AG04450 (cell line): ENCODE measurements around the gene BTNL3. TPM values are rescaled to one million over a fixed set of nuclear protein-coding genes. Genes with fewer than 3 reads are reported as not detected.

Experiments used
- CTCF ChIA-PET: fragments of 300-600, 350-600 bp; formaldehyde crosslinking; extraction: SDS; loops from one replicate; lab custom pipeline; 2022; ENCODE audit warnings: antibody characterized with exemption, inconsistent platforms; lab: Charles Lee
- POLR2A ChIA-PET: fragments of 350-600 bp; formaldehyde crosslinking; extraction: SDS; loops from one replicate; lab custom pipeline; 2021; ENCODE audit warnings: antibody characterized with exemption, inconsistent platforms; lab: Yijun Ruan, JAX
- DNase-seq: peaks from one replicate; pipeline ENCODE4 v3.0.0-alpha.2; 2011; ENCODE audit warnings: low read depth, low spot score
- H3K27ac ChIP-seq: one replicate; pipeline ENCODE4 v1.5.1; 2012; ENCODE audit warnings: low read depth, low read length, control low read depth
- H3K27me3 ChIP-seq: one replicate; pipeline ENCODE4 v1.6.0; 2012; ENCODE audit warnings: low read length; ENCODE audit not compliant: control insufficient read depth, insufficient read depth
- H3K4me3 ChIP-seq: 2 replicates; pipeline ENCODE4 v1.5.1; 2011; ENCODE audit warnings: mild to moderate bottlenecking, low read depth, low read length, control low read depth
- H3K9me3 ChIP-seq: 2 replicates; pipeline ENCODE4 v1.5.1; 2012; ENCODE audit warnings: low read length; ENCODE audit not compliant: control insufficient read depth, insufficient read depth
- CTCF ChIP-seq: IDR thresholded peaks from 2 replicates; pipeline ENCODE4 v1.5.1; 2011; ENCODE audit warnings: low read depth, low read length, control low read depth, inconsistent platforms
- polyA minus RNA-seq: library from RNA; depleted of rRNA, polyadenylated mRNA; stranded (reverse); fragments of >200 nt; gene quantifications from 2 replicates; pipeline ENCODE4 v1.2.3, GENCODE V29; 2011; rRNA and poly(A)+ RNA removed
- polyA plus RNA-seq: library from polyadenylated mRNA; depleted of rRNA; stranded (reverse); fragments of >200 nt; gene quantifications from 2 replicates; pipeline ENCODE4 v1.2.3, GENCODE V29; 2011; rRNA removed

Gene BTNL3
- polyA plus RNA-seq = not detected in 2 replicates
- not detected in 2 replicates for polyA minus RNA-seq

GRCh38 chr5:180988592-180988991, at the start of gene BTNL3:
BTNL3 (plus strand) TSS chr5:180988846; CDS start chr5:180989029, 183 bp downstream.
- Histone ChIP-seq H3K27me3 (no peaks in the 10 kb centered on the region), H3K4me3 (no peak within 1 kb of the TSS), H3K9me3 (peaks cover 5% of the 10 kb centered on the region), H3K27ac (no peak within 1 kb of the TSS)
- POLR2A ChIA-PET = no interaction called here
- TF ChIP-seq CTCF = no peak
- DNase-seq = no peak
- CTCF ChIA-PET = no interaction called here

- CTCF ChIA-PET = no interaction called here
- no peak overlapping the region for H3K27ac ChIP-seq
- H3K4me3 ChIP-seq = no peak overlapping the region
- H3K27me3 ChIP-seq = no peaks in the 10 kb centered on the region
- no peak for DNase-seq
- no peaks in the 10 kb centered on the region; the same call in none of the 2 replicates for H3K9me3 ChIP-seq
- no peak for TF ChIP-seq CTCF
- POLR2A ChIA-PET = no interaction called here
These were observed 38.2 kb upstream of the BTNL3 start for GRCh38 chr5:180950291-180950949.

- CTCF ChIA-PET = no interaction called here
- Histone ChIP-seq H3K27ac (no peak overlapping the region), H3K9me3 (peaks cover 5% of the 10 kb centered on the region), H3K27me3 (no peaks in the 10 kb centered on the region), H3K4me3 (no peak overlapping the region)
- POLR2A ChIA-PET = no interaction called here
- DNase-seq = no peak
- TF ChIP-seq CTCF = no peak
These were observed 29.0 kb upstream of the BTNL3 start for GRCh38 chr5:180959661-180960060.

GRCh38 chr5:180960209-180960608, 28.4 kb upstream of the BTNL3 start:
- TF ChIP-seq CTCF = no peak
- DNase-seq = no peak
- POLR2A ChIA-PET = no interaction called here

GRCh38 chr5:180969406-180969805, 19.2 kb upstream of the BTNL3 start:
- no peaks in the 10 kb centered on the region for H3K27me3 ChIP-seq
- TF ChIP-seq CTCF = no peak
- no peak for DNase-seq
- H3K9me3 ChIP-seq = peaks cover 16% of the 10 kb centered on the region
- POLR2A ChIA-PET = no interaction called here
- CTCF ChIA-PET = no interaction called here
- no peak overlapping the region for H3K4me3 ChIP-seq
- H3K27ac ChIP-seq = no peak overlapping the region

More at GRCh38 chr5:180960209-180960608, 28.4 kb upstream of the BTNL3 start:
- no peak overlapping the region for H3K4me3 ChIP-seq
- no peak overlapping the region for H3K27ac ChIP-seq
- CTCF ChIA-PET = no interaction called here
- peaks cover 5% of the 10 kb centered on the region for H3K9me3 ChIP-seq
- H3K27me3 ChIP-seq = no peaks in the 10 kb centered on the region
